Measurements from ENCODE around the gene CTNS.

Gene CTNS

GRCh38 chr17:3626831-3627768 lies 9.5 kb upstream of the CTNS start:
- DNase-seq (ENCODE audit: low read depth) = no peak

- no peak for DNase-seq (ENCODE audit: low read depth)
These were observed 8.8 kb upstream of the CTNS start for GRCh38 chr17:3627769-3628167.

GRCh38 chr17:3630781-3631180 lies 5.8 kb upstream of the CTNS start:
- no peak for DNase-seq (ENCODE audit: low read depth)

- no peak for DNase-seq (ENCODE audit: low read depth)
These were observed 4.3 kb upstream of the CTNS start for GRCh38 chr17:3632287-3632686.

- no peak for DNase-seq (ENCODE audit: low read depth)
These were observed 946 bp upstream of the CTNS start for GRCh38 chr17:3635474-3636153.

- no peak for DNase-seq (ENCODE audit: low read depth)
These were observed 381 bp downstream of the CTNS start for GRCh38 chr17:3636908-3637373.

- DNase-seq (ENCODE audit: low read depth) = no peak
These were observed 3.5 kb downstream of the CTNS start for GRCh38 chr17:3639981-3640596.

- DNase-seq (ENCODE audit: low read depth) = no peak
These were observed 4.5 kb downstream of the CTNS start for GRCh38 chr17:3641014-3641413.

- DNase-seq (ENCODE audit: low read depth) = no peak
These were observed 5.3 kb downstream of the CTNS start for GRCh38 chr17:3641717-3642486.

GRCh38 chr17:3643889-3644349 lies 7.4 kb downstream of the CTNS start:
- no peak for DNase-seq (ENCODE audit: low read depth)

- DNase-seq (ENCODE audit: low read depth) = no peak
These were observed 8.8 kb downstream of the CTNS start for GRCh38 chr17:3645310-3645709.

- DNase-seq (ENCODE audit: low read depth) = no peak
These were observed 10.7 kb downstream of the CTNS start for GRCh38 chr17:3647251-3647650.

- no peak for DNase-seq (ENCODE audit: low read depth)
These were observed 11.4 kb downstream of the CTNS start for GRCh38 chr17:3647769-3648555.

- no peak for DNase-seq (ENCODE audit: low read depth)
These were observed 19.2 kb downstream of the CTNS start for GRCh38 chr17:3655766-3656165.

- no peak for DNase-seq (ENCODE audit: low read depth)
These were observed 19.8 kb downstream of the CTNS start for GRCh38 chr17:3656353-3656752.

GRCh38 chr17:3656755-3657587 lies 20.4 kb downstream of the CTNS start:
- no peak for DNase-seq (ENCODE audit: low read depth)

- DNase-seq (ENCODE audit: low read depth) = no peak
These were observed 21.0 kb downstream of the CTNS start for GRCh38 chr17:3657588-3657869.

GRCh38 chr17:3657874-3658783 lies 21.6 kb downstream of the CTNS start:
- no peak for DNase-seq (ENCODE audit: low read depth)

GRCh38 chr17:3658784-3659449 lies 22.4 kb downstream of the CTNS start:
- DNase-seq (ENCODE audit: low read depth) = no peak
